HCT116 (cell line): ENCODE measurements around the gene KLF17. TPM values are rescaled to one million over a fixed set of nuclear protein-coding genes. Genes with fewer than 3 reads are reported as not detected.

ENCODE experiments used
- ATAC-seq: fragments of 200-7000 bp; cut with Tn5 transposase; 2 replicates; pipeline ENCODE4 v1.9.1; 2020; ENCODE audit warnings: mild to moderate bottlenecking, moderate library complexity
- BruUV-seq: library from RNA; stranded (reverse); fragments of 400-500 nt; replicated peaks from 2 replicates; lab custom pipeline; 2021; lab: Mats Ljungman, UMichigan
- CTCF ChIA-PET: fragments of 300-600 bp; sonication (Branson Sonifier 250); formaldehyde crosslinking; loops from one replicate; lab custom pipeline; 2021; ENCODE audit warnings: antibody characterized with exemption; lab: Charles Lee
- POLR2A ChIA-PET: fragments of 300-600, 350-600 bp; sonication (Branson Sonifier 250); formaldehyde crosslinking; loops from one replicate; lab custom pipeline; 2021; ENCODE audit warnings: antibody characterized with exemption; lab: Charles Lee
- RAD21 ChIA-PET, 2 experiments: fragments of 300-600 bp; sonication (Branson Sonifier 250); formaldehyde crosslinking; loops; one replicate each; lab custom pipeline; 2023; ENCODE audit warnings: low total read pairs in 2 of 2; ENCODE audit not compliant: uncharacterized antibody in 2 of 2, unreplicated experiment in 2 of 2, low non-redundant PET in 1 of 2; lab: Charles Lee
- DNase-seq: peaks from one replicate; pipeline ENCODE4 v3.0.0-alpha.2; 2010; ENCODE audit warnings: low read depth, low spot score
- H2AFZ ChIP-seq: fragments of 200-600 bp; shearing (Covaris generic), sonication (generic); 2 replicates; pipeline ENCODE4 v1.6.1; 2017; ENCODE audit warnings: low read depth, mixed run types, mixed read lengths, antibody characterized with exemption, low read length; ENCODE audit not compliant: poor library complexity, severe bottlenecking
- H3K27ac ChIP-seq: 2 replicates; pipeline ENCODE4 v1.5.1; 2012; ENCODE audit warnings: low read depth, low read length
- H3K27me3 ChIP-seq: fragments of 200-600 bp; sonication (generic); 2 replicates; pipeline ENCODE4 v1.6.1; 2016; ENCODE audit warnings: mixed run types, low read length, mixed read lengths; ENCODE audit not compliant: insufficient read depth
- H3K36me3 ChIP-seq, 2 experiments: fragments of 200-500 bp in 1 of 2; fragments of 200-600 bp in 1 of 2; sonication (Bioruptor generic) in 1 of 2; sonication (generic) in 1 of 2; 2 replicates each; pipeline versions ENCODE4 v1.5.1 to v1.6.1; 2014 to 2016; ENCODE audit warnings: low read length in 2 of 2, inconsistent platforms in 1 of 2, mixed read lengths in 1 of 2, mixed run types in 1 of 2; ENCODE audit not compliant: insufficient read depth in 2 of 2, control insufficient read depth in 1 of 2
- H3K4me1 ChIP-seq, 2 experiments: fragments of 200-600 bp in 1 of 2; sonication (generic) in 1 of 2; 2 replicates each; pipeline versions ENCODE4 v1.5.1 to v1.6.1; 2012 to 2017; ENCODE audit warnings: low read length in 2 of 2, inconsistent platforms in 1 of 2, mild to moderate bottlenecking in 1 of 2, mixed read lengths in 1 of 2, mixed run types in 1 of 2, moderate library complexity in 1 of 2; ENCODE audit not compliant: insufficient read depth in 2 of 2, control insufficient read depth in 1 of 2
- H3K4me2 ChIP-seq: fragments of 200-600 bp; sonication (generic); 2 replicates; pipeline ENCODE4 v1.6.1; 2017; ENCODE audit warnings: mixed run types, low read length, mixed read lengths
- H3K4me3 ChIP-seq, 2 experiments: fragments of 200-600 bp in 1 of 2; sonication (generic) in 1 of 2; replicated peaks in 1 of 2; 2 replicates each; pipeline ENCODE4 v1.5.1; 2011 to 2016; ENCODE audit warnings: low read length in 2 of 2, control low read depth in 1 of 2, low read depth in 1 of 2, mild to moderate bottlenecking in 1 of 2, mixed read lengths in 1 of 2, mixed run types in 1 of 2
- H3K79me2 ChIP-seq: fragments of 200-600 bp; sonication (generic); 2 replicates; pipeline ENCODE4 v1.6.1; 2017; ENCODE audit warnings: mild to moderate bottlenecking, mixed run types, low read length, moderate library complexity, mixed read lengths; ENCODE audit not compliant: insufficient read depth
- H3K9ac ChIP-seq: fragments of 200-600 bp; sonication (generic); 2 replicates; pipeline ENCODE4 v1.6.1; 2016; ENCODE audit warnings: low read length, mixed read lengths
- H3K9me2 ChIP-seq: fragments of 200-600 bp; sonication (generic), shearing (Covaris generic); 2 replicates; pipeline ENCODE4 v1.6.1; 2017; ENCODE audit warnings: mixed run types, mild to moderate bottlenecking, moderate library complexity; ENCODE audit not compliant: insufficient read depth
- H3K9me3 ChIP-seq, 2 experiments: fragments of 200-500 bp in 1 of 2; fragments of 200-600 bp in 1 of 2; sonication (Bioruptor generic) in 1 of 2; sonication (generic) in 1 of 2; 2 replicates each; pipeline ENCODE4 v1.6.1; 2014 to 2017; ENCODE audit warnings: low read length in 2 of 2, mixed read lengths in 2 of 2, inconsistent platforms in 1 of 2, low read depth in 1 of 2, mild to moderate bottlenecking in 1 of 2, mixed run types in 1 of 2, moderate library complexity in 1 of 2; ENCODE audit not compliant: control insufficient read depth in 1 of 2, insufficient read depth in 1 of 2
- H4K20me1 ChIP-seq: fragments of 200-600 bp; sonication (generic), shearing (Covaris generic); 2 replicates; pipeline ENCODE4 v1.6.1; 2017; ENCODE audit warnings: mixed run types, mild to moderate bottlenecking, moderate library complexity; ENCODE audit not compliant: insufficient read depth
- CBX3 ChIP-seq: IDR thresholded peaks from 2 replicates; pipeline ENCODE4 v1.6.1; 2012; ENCODE audit warnings: low read depth
- CEBPB ChIP-seq: IDR thresholded peaks from 2 replicates; pipeline ENCODE4 v1.6.1; 2012; ENCODE audit warnings: low read depth
- CTCF ChIP-seq, 3 experiments: fragments of 200-600 bp in 1 of 3; sonication (generic) in 1 of 3; IDR thresholded peaks in 2 of 3; conservative IDR thresholded peaks in 1 of 3; 2 replicates each; pipeline ENCODE4 v1.5.1; 2012 to 2017; ENCODE audit warnings: low read depth in 2 of 3, low read length in 2 of 3, antibody characterized with exemption in 1 of 3, borderline replicate concordance in 1 of 3, control low read depth in 1 of 3, mild to moderate bottlenecking in 1 of 3, mixed read lengths in 1 of 3, mixed run types in 1 of 3, moderate library complexity in 1 of 3; ENCODE audit not compliant: insufficient read depth in 1 of 3
- ELF1 ChIP-seq: IDR thresholded peaks from 2 replicates; pipeline ENCODE4 v1.6.1; 2012; ENCODE audit warnings: low read depth, borderline replicate concordance
- EZH2 ChIP-seq: fragments of 200-600 bp; sonication (generic); IDR thresholded peaks from 2 replicates; pipeline ENCODE4 v1.6.1; 2017; ENCODE audit warnings: antibody characterized with exemption, mixed run types
- EZH2phosphoT487 ChIP-seq: fragments of 200-600 bp; IDR thresholded peaks from 2 replicates; pipeline ENCODE4 v1.6.1; 2018; ENCODE audit warnings: antibody characterized with exemption, borderline replicate concordance
- FOSL1 ChIP-seq: IDR thresholded peaks from 2 replicates; pipeline ENCODE4 v1.6.1; 2012; ENCODE audit warnings: low read depth
- JUND ChIP-seq: IDR thresholded peaks from 2 replicates; pipeline ENCODE4 v1.6.1; 2012
- MAX ChIP-seq: IDR thresholded peaks from 2 replicates; pipeline ENCODE4 v1.6.1; 2012
- POLR2AphosphoS5 ChIP-seq: IDR thresholded peaks from 2 replicates; pipeline ENCODE4 v1.6.1; 2011; ENCODE audit warnings: mild to moderate bottlenecking, low read depth, low read length, moderate library complexity
- RAD21 ChIP-seq: IDR thresholded peaks from 2 replicates; pipeline ENCODE4 v1.6.1; 2012; ENCODE audit warnings: low read depth, mild to moderate bottlenecking
- REST ChIP-seq: IDR thresholded peaks from 2 replicates; pipeline ENCODE4 v1.6.1; 2012; ENCODE audit warnings: low read depth
- SIN3A ChIP-seq: IDR thresholded peaks from 2 replicates; pipeline ENCODE4 v1.6.1; 2012; ENCODE audit warnings: low read depth
- SRF ChIP-seq: IDR thresholded peaks from 2 replicates; pipeline ENCODE4 v1.6.1; 2012; ENCODE audit warnings: low read depth
- TCF7L2 ChIP-seq: IDR thresholded peaks from 2 replicates; pipeline ENCODE4 v1.7.0; 2011; ENCODE audit warnings: borderline replicate concordance, inconsistent platforms; ENCODE audit not compliant: insufficient read depth, insufficient read length; ENCODE audit errors: extremely low read depth
- YY1 ChIP-seq: IDR thresholded peaks from 2 replicates; pipeline ENCODE4 v1.6.1; 2011; ENCODE audit warnings: low read length, low read depth, moderate library complexity, mild to moderate bottlenecking; ENCODE audit not compliant: insufficient replicate concordance; ENCODE audit errors: extremely low read depth
- ZBTB33 ChIP-seq: IDR thresholded peaks from 2 replicates; pipeline ENCODE4 v1.6.1; 2011; ENCODE audit warnings: mild to moderate bottlenecking, low read length, moderate library complexity; ENCODE audit not compliant: insufficient replicate concordance; ENCODE audit errors: extremely low read depth
- ZNF274 ChIP-seq: fragments of 200-500 bp; sonication (Bioruptor generic); IDR thresholded peaks from 2 replicates; pipeline ENCODE4 v1.6.1; 2014; ENCODE audit warnings: mild to moderate bottlenecking, low read depth, low read length, inconsistent platforms
- intact Hi-C: fragments of 100-400 bp; cut with micrococcal nuclease; formaldehyde crosslinking; loops from 2 replicates; pipeline ENCODE4 v1.10.0; 2022
- total RNA-seq: library from RNA; stranded (reverse); gene quantifications from one replicate; pipeline ENCODE4 v1.2.1, GENCODE V29; 2021; ENCODE audit not compliant: unreplicated experiment

Gene KLF17
- total RNA-seq, 1 experiment from 2014 or later, result not detected

- H3K9me3 ChIP-seq, result no peaks in the 10 kb centered on the region
- H3K4me1 ChIP-seq, result 0 out of 4 replicates have a peak, but pooled peaks cover 0 to 3% of the 10 kb centered on the region in 2 experiments
- no peaks in the 10 kb centered on the region for H3K79me2 ChIP-seq
- BruUV-seq, result no TSS peak
- DNase-seq, result no peak
- ChIA-PET RAD21 (no interaction called here), POLR2A (no interaction called here), CTCF (interaction anchor here (1.4 to 2.1 kb wide), 2 partner anchors 9 to 20 kb away, joined by 3 to 6 read pairs; no protein-coding TSS in a partner anchor)
- H3K9me2 ChIP-seq, result no peaks in the 10 kb centered on the region
- H3K27me3 ChIP-seq, result no peaks in the 10 kb centered on the region
- no peaks in the 10 kb centered on the region for H3K36me3 ChIP-seq
- intact Hi-C loops, result no loop called here
- TF ChIP-seq FOSL1 (no peak), JUND (no peak), EZH2phosphoT487 (no peak), CEBPB (no peak), YY1 (no peak), MAX (no peak), SIN3A (no peak), POLR2AphosphoS5 (no peak), TCF7L2 (no peak), ZBTB33 (no peak), REST (no peak), EZH2 (no peak), ELF1 (no peak), ZNF274 (no peak), CBX3 (no peak), RAD21 (no peak), SRF (no peak), CTCF (IDR thresholded peaks at IDR 0.05 in 2 of 3, conservative IDR thresholded peaks at IDR 0.05 in 1 of 3; ENCODE audit: borderline replicate concordance in 1 of 3, insufficient read depth in 1 of 3, low read depth in 2 of 3, low read length in 2 of 3) (no peak)
- TF ChIP-seq, all 23 proteins: peak for 0
- no peak overlapping the region for H3K4me3 ChIP-seq
- H3K27ac ChIP-seq, result no peak overlapping the region
- H4K20me1 ChIP-seq, result no peaks in the 10 kb centered on the region
- H2AFZ ChIP-seq, result no peak overlapping the region
- H3K4me2 ChIP-seq, result no peak overlapping the region
- ATAC-seq, result no peak
- H3K9ac ChIP-seq, result no peak overlapping the region
These were observed 6.1 kb upstream of the KLF17 start for GRCh38 chr1:44112486-44112885.
